Panc1 (cell line): ENCODE data around the gene SUMF1. TPM values are rescaled to one million over a fixed set of nuclear protein-coding genes. Genes with fewer than 3 reads are reported as not detected.

ENCODE experiments used
- ATAC-seq: fragments of 200-7000 bp; cut with Tn5 transposase; 2 replicates; pipeline ENCODE4 v1.9.1; 2020; ENCODE audit warnings: mild to moderate bottlenecking, moderate library complexity
- BruUV-seq: library from RNA; stranded (reverse); fragments of 400-500 nt; replicated peaks from 2 replicates; lab custom pipeline; 2021; lab: Mats Ljungman, UMichigan
- CTCF ChIA-PET: fragments of 300-600 bp; sonication (Branson Sonifier 250); formaldehyde crosslinking; loops from one replicate; lab custom pipeline; 2022; ENCODE audit warnings: antibody characterized with exemption; lab: Charles Lee
- POLR2A ChIA-PET: fragments of 300-600 bp; sonication (Branson Sonifier 250); formaldehyde crosslinking; loops from one replicate; lab custom pipeline; 2022; ENCODE audit warnings: antibody characterized with exemption; lab: Charles Lee
- DNase-seq: peaks from one replicate; pipeline ENCODE4 v3.0.0-alpha.2; 2010; ENCODE audit warnings: low read depth, low spot score
- H3K27ac ChIP-seq: 2 replicates; pipeline ENCODE4 v1.5.1; 2011; ENCODE audit warnings: mild to moderate bottlenecking, low read length, inconsistent platforms
- H3K27me3 ChIP-seq: fragments of 200-500 bp; sonication (Bioruptor generic); 2 replicates; pipeline ENCODE4 v1.6.0; 2014; ENCODE audit warnings: low read length, inconsistent platforms; ENCODE audit not compliant: control insufficient read depth, insufficient read depth
- H3K36me3 ChIP-seq: fragments of 200-500 bp; sonication (Bioruptor generic); 2 replicates; pipeline ENCODE4 v1.5.1; 2014; ENCODE audit warnings: inconsistent platforms, mild to moderate bottlenecking, low read length, moderate library complexity; ENCODE audit not compliant: control insufficient read depth, insufficient read depth
- H3K4me1 ChIP-seq: 2 replicates; pipeline ENCODE4 v1.5.1; 2011; ENCODE audit warnings: inconsistent platforms, mild to moderate bottlenecking, low read length, moderate library complexity; ENCODE audit not compliant: control insufficient read depth, insufficient read depth
- H3K4me3 ChIP-seq, 2 experiments: 2 replicates each; pipeline ENCODE4 v1.5.1; 2011 to 2012; ENCODE audit warnings: low read depth in 2 of 2, low read length in 2 of 2, mild to moderate bottlenecking in 2 of 2, inconsistent platforms in 1 of 2, moderate library complexity in 1 of 2
- H3K9me3 ChIP-seq: fragments of 200-500 bp; sonication (Bioruptor generic); 2 replicates; pipeline ENCODE4 v1.5.1; 2014; ENCODE audit warnings: low read depth, mild to moderate bottlenecking, inconsistent platforms, low read length, moderate library complexity; ENCODE audit not compliant: control insufficient read depth, insufficient read depth
- CTCF ChIP-seq: fragments of 450-650 bp; IDR thresholded peaks from 2 replicates; pipeline ENCODE4 v1.5.1; 2017; ENCODE audit warnings: mild to moderate bottlenecking
- POLR2AphosphoS5 ChIP-seq: IDR thresholded peaks from 2 replicates; pipeline ENCODE4 v1.6.1; 2012; ENCODE audit warnings: mild to moderate bottlenecking, low read depth, low read length, moderate library complexity
- SIN3A ChIP-seq: IDR thresholded peaks from 2 replicates; pipeline ENCODE4 v1.6.1; 2012; ENCODE audit warnings: low read depth, mild to moderate bottlenecking, low read length, moderate library complexity, borderline replicate concordance; ENCODE audit not compliant: insufficient read depth
- TCF7L2 ChIP-seq: IDR thresholded peaks from 2 replicates; pipeline ENCODE4 v1.6.1; 2011; ENCODE audit warnings: mild to moderate bottlenecking, low read depth, low read length, inconsistent platforms
- in situ Hi-C: cut with HindIII; loops from 2 replicates; pipeline ENCODE4 v1.10.0; 2016; ENCODE audit warnings: low sequenced_read_pairs, low pct_unique_long_range_greater_than_20kb
- intact Hi-C: fragments of 100-400 bp; cut with micrococcal nuclease; formaldehyde crosslinking; loops from one replicate; pipeline ENCODE4 v1.10.0; 2022; ENCODE audit not compliant: unreplicated experiment
- total RNA-seq: library from RNA; stranded (reverse); gene quantifications from one replicate; pipeline ENCODE4 v1.2.1, GENCODE V29; 2021; ENCODE audit not compliant: unreplicated experiment
- TF ChIP-seq, protein P1 (sequence below), 2 experiments: IDR thresholded peaks; 2 replicates each; pipeline ENCODE4 v1.6.1; 2011 to 2012; ENCODE audit warnings: low read depth in 2 of 2, control low read depth in 1 of 2, low read length in 1 of 2, mild to moderate bottlenecking in 1 of 2, moderate library complexity in 1 of 2; ENCODE audit not compliant: insufficient read depth in 1 of 2

SUMF1 gene
- total RNA-seq, 1 experiment from 2014 or later: 15.5 TPM

- ATAC-seq (no peak), DNase-seq (no peak)
- Histone ChIP-seq H3K36me3 (no peaks in the 10 kb centered on the region), H3K27me3 (no peaks in the 10 kb centered on the region), H3K9me3 (no peaks in the 10 kb centered on the region), H3K4me3 (no peak overlapping the region), H3K27ac (no peak overlapping the region), H3K4me1 (no peaks in the 10 kb centered on the region)
- POLR2A ChIA-PET: no interaction called here
- TF ChIP-seq TCF7L2 (no peak), CTCF (no peak), SIN3A (no peak), POLR2AphosphoS5 (no peak)
- TF ChIP-seq, protein P1, sequence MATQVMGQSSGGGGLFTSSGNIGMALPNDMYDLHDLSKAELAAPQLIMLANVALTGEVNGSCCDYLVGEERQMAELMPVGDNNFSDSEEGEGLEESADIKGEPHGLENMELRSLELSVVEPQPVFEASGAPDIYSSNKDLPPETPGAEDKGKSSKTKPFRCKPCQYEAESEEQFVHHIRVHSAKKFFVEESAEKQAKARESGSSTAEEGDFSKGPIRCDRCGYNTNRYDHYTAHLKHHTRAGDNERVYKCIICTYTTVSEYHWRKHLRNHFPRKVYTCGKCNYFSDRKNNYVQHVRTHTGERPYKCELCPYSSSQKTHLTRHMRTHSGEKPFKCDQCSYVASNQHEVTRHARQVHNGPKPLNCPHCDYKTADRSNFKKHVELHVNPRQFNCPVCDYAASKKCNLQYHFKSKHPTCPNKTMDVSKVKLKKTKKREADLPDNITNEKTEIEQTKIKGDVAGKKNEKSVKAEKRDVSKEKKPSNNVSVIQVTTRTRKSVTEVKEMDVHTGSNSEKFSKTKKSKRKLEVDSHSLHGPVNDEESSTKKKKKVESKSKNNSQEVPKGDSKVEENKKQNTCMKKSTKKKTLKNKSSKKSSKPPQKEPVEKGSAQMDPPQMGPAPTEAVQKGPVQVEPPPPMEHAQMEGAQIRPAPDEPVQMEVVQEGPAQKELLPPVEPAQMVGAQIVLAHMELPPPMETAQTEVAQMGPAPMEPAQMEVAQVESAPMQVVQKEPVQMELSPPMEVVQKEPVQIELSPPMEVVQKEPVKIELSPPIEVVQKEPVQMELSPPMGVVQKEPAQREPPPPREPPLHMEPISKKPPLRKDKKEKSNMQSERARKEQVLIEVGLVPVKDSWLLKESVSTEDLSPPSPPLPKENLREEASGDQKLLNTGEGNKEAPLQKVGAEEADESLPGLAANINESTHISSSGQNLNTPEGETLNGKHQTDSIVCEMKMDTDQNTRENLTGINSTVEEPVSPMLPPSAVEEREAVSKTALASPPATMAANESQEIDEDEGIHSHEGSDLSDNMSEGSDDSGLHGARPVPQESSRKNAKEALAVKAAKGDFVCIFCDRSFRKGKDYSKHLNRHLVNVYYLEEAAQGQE (IDR thresholded peaks at IDR 0.05; ENCODE audit: insufficient read depth in 1 of 2, low read depth in 2 of 2, low read length in 1 of 2): no peak
- BruUV-seq: no TSS peak
- in situ Hi-C loops: no loop called here
- intact Hi-C loops: no loop called here
- CTCF ChIA-PET: no interaction called here
These were observed 62.2 kb downstream of the SUMF1 start for GRCh38 chr3:4404881-4405280.

DNA sequence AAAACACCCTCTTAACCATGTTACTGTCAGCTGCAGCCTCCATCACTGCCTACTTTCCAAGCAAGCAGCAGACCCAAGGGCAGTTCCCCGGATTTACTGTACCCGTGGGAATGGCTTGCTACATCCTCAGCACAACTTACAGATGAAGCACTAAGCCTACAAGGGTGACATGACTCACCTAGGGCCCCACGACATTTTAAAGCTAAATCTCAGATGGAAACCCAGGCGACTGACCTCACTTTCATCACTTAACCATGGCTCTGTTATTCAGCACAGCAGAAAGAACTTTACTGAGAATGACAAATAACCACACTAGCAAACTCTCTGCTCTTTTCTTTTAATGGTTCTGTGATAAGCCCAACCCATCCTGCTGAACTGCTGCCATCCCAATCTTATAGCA, 65.6 kb downstream of the SUMF1 start:
- ChIA-PET POLR2A (no interaction called here), CTCF (no interaction called here)
- intact Hi-C loops (no loop called here), in situ Hi-C loops (no loop called here)
- Histone ChIP-seq H3K9me3 (no peaks in the 10 kb centered on the region), H3K27ac (no peak overlapping the region), H3K4me3 (no peak overlapping the region), H3K4me1 (no peaks in the 10 kb centered on the region), H3K27me3 (no peaks in the 10 kb centered on the region), H3K36me3 (no peaks in the 10 kb centered on the region)
- no peak for TF ChIP-seq CTCF
- DNase-seq: no peak
- no peak for ATAC-seq
- BruUV-seq: no TSS peak

GRCh38 chr3:4399476-4399875, 67.6 kb downstream of the SUMF1 start:
- no peaks in the 10 kb centered on the region for H3K9me3 ChIP-seq
- ATAC-seq: no peak
- H3K4me3 ChIP-seq: no peak overlapping the region
- DNase-seq: no peak
- in situ Hi-C loops (no loop called here), intact Hi-C loops (no loop called here)
- no peaks in the 10 kb centered on the region for H3K36me3 ChIP-seq
- no peak overlapping the region for H3K27ac ChIP-seq
- H3K27me3 ChIP-seq: no peaks in the 10 kb centered on the region
- TF ChIP-seq SIN3A (no peak), CTCF (no peak), TCF7L2 (no peak)
- BruUV-seq: no TSS peak
- CTCF ChIA-PET: no interaction called here
- H3K4me1 ChIP-seq: no peaks in the 10 kb centered on the region
- POLR2A ChIA-PET: interaction anchor here (1.0 kb wide), 1 partner anchor 92 kb away, joined by 3 read pairs; no protein-coding TSS in a partner anchor
